Stimulated activated CD8-positive, alpha-beta memory T cell treated with anti-CD3 and anti-CD28 coated beads, Interleukin-12 subunit alpha, Interleukin-12 subunit beta, amount 100 ng/mL, for 24 hours (primary cell): ENCODE results near the gene B3GNT9.

ENCODE experiments used
- DNase-seq: peaks from one replicate; pipeline ENCODE4 v3.0.0-alpha.2; 2020; ENCODE audit errors: extremely low read depth

Gene B3GNT9

DNA sequence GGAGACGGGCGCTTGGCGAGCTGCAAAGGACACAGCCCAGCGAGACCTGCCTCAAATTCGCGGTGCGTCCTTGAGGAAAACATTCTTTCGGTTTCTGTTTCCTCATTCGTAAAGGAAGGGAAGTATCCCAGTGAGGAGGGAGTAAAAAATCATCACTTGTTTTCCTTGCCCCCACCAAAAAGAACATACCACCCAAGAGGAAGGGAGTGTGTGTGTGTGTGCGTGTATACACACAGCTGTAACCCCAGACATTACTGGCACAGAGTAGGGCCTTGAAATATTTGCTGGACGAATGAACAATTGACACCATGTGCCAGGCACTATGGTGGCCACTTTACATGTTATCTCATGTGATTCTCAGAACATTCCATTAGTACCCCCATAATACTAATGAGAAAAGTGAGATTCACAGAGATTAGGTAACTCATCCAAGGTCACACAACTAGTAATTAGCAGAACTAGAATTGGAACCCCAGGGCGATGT lies 34.9 kb upstream of the B3GNT9 start:
- no peak for DNase-seq

DNA sequence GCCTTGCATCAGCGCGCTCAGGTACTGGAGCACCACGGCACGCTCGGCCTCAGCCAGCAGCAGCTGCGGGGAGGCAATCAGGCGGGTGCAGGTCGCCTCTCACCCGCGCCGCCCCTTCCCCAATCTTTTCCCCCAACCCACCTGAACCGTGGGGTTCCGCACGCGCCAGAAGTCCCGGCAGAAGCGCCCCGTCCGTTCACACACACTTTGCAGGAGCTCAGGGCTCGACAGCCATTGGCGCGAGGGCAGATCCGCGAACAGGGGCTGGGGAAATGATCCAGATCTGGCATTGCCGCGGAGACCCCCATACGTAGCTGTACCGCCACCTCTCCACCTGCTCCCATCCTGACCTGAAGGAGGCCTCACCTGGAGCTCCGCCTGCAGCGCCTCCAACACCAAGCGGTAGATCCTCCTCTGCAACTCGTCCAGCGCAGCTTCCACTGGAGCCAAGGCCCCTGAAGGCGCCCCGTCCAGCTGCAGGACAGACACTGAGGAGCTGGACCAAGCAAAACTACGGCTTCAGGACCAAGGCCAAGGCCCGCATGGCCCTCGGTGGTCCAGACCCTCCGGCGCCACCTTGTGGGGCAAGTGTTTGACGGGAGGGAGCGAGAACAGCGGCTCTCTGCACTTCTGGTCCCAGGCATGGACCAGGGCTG lies 34.3 kb upstream of the B3GNT9 start:
- DNase-seq: peak; percentile 62

DNA sequence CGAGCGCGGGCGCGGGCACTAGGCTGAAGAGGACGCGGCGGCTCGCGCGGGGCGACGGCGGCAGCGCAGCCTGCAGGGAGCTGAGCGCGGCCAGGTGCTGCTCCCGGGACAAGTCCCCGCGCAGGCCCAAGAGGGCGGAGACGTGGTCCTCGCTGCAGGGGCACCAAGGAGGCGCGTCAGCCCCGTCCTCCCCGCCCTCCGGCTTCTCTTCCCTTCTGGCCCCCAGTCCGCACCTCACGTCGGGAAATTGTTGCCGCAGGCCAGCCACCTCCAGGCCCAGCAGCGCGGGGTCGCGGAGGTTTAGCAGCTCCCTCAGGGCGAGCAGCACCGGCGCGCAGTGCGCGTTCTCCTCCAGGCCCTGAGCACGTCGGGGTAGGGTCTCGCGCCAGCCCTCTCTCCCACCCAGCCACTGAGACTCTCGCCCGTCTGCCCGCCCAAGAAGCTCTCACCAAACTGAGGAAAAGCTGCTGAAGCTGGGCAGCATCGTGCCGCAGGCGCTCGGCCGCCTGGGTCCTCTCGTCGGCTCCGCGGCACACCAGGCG lies 33.7 kb upstream of the B3GNT9 start:
- DNase-seq: no peak

DNA sequence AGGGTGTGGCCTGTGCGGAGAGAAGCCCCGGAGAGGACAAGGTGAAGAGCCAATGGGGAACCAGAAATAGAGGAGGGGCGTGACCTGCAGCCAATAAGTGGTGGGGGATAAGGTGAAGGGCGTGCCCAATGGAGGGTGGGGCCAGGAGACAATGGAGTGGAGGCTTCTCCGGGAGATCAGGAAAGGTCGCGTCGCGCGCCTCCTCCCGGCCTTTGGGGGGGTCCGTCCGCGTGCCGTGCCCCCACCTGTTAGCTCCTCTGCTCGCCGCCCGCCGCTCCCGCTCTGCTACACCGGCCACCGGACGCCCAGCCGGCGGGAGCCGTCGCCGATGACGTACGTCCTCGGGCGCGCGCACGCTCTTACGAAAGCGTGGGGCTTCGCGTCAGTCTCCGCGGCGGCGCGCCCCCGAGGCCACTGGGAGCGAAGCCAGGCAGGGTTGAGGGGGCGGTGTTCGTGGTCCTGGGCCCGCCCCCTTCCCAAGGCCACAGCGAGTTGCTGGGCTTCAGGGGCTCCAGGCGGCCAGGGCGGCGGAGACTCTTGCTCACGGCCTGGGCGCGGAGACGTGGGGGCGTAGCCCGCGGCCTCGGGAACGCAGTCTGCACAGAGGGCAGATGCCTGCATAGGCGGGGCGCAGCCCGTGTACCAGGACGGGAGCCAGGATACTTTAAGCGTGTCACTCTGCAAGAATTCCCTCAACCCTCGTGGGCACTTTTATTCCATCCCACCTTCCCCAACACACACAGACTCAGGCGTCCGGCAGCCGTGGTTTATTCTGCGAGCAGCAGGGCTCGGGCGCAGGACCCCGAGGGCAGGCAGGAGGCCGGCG lies 33.0 kb upstream of the B3GNT9 start, which contains the start of gene MATCAP1:
MATCAP1 (minus strand) TSS at position 337 of the 826 bp plus-strand sequence. CDS start 3,353 bp downstream, outside the sequence.
- DNase-seq: peak; percentile 79

DNA sequence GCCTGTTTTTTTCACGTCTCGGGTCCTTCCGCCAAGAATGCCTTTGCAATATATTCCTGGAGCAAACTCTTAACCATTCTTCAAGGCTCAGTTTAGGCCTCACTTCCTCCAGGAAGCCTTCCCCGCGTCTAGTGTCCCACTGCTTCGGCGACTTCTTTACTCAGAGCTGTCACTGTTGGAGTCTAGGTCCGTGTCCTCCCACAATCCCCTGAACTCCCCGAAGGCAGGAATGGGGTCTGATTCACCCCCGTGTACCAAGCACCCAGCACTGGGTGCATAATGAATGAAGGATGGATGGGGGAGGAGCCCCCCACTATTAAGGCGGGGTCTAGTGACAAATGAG lies 32.5 kb upstream of the B3GNT9 start:
- DNase-seq: no peak

DNA sequence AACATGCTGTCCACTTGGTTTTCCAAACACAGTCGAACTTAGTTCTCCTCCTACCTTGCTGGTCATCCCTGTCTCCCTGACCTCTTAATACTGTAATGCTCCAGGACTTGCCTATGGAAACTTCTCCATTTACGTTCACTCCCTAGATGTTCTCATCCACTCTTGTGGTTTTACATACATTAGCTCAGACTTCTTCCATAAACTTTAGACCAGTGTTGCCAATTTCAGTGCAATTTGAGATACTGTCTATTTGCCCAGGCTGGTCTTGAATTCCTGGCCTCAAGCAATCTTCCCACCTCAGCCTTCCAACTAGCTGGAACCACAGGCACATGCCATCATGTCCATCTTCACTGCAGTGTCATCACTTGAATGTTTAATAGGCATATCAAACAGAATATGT lies 31.5 kb upstream of the B3GNT9 start:
- no peak for DNase-seq

DNA sequence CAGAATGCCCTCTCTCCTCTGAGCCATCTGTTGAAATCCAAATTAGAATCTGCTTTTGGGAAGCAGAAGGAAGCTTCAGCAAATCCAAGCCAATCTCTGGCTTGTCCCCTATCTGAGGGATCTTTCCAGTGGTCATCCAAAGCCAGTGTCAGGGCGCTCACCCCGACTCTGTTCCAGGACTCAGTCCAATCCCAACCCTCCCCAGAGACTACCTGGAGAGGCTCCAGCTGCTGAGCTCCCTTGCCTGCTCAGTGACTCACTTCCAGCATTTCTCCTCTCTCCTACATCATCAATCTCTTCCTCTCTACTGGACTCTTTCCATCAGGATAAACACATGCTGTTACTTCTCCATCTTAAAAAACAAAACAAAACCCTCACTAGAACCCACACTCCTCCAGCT lies 30.5 kb upstream of the B3GNT9 start:
- DNase-seq: no peak

DNA sequence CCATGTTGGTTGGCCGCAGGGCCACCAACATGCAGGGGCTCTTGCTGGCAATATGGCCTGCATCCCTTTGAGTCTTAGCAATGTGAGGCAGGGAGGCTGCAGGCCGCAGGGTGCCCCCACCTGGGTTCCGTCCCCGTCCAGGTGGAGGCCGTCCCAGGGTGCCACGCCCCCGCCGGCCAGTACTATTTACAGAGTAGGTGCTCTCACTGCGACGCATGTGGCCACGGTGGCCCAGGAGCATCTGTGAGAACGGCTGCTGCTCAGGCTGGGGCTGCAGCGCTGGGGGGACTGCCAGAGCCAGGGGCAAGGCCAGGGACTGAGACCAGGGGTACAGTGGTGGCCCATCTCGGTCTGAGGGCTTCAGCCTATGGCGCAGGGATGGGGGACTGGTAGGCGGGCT lies 29.4 kb upstream of the B3GNT9 start:
- DNase-seq: no peak

DNA sequence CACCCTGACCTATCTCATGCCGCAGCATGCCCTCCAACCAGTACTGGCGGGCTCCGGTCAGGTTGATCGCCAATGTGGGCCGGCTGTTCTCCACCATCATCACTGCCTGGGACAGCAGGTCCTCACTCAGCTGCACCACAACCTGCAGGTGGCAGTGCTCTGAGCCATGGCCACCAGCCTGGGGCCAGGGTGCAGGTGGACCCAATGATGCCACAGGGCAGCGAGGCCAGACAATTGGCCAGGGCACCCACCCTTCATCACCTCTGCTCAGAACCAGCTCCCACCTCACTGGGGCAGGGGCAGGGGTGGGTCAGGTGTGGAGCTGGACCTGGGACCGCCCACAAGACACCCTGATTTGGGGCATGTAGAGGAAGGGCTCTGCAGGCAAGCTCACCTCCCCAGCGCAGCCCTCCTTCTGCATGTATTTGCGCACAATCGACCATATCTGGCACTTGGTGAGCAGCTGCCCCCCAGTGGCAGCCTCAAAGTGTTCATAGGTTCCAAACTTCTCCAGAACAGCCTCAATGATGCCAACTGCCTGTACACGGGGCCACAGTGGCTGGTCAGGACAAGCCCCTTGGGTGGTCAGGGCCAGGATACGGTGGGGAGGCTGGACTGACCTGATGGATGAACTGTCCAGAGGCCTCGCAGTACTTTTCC lies 28.8 kb upstream of the B3GNT9 start:
- no peak for DNase-seq

DNA sequence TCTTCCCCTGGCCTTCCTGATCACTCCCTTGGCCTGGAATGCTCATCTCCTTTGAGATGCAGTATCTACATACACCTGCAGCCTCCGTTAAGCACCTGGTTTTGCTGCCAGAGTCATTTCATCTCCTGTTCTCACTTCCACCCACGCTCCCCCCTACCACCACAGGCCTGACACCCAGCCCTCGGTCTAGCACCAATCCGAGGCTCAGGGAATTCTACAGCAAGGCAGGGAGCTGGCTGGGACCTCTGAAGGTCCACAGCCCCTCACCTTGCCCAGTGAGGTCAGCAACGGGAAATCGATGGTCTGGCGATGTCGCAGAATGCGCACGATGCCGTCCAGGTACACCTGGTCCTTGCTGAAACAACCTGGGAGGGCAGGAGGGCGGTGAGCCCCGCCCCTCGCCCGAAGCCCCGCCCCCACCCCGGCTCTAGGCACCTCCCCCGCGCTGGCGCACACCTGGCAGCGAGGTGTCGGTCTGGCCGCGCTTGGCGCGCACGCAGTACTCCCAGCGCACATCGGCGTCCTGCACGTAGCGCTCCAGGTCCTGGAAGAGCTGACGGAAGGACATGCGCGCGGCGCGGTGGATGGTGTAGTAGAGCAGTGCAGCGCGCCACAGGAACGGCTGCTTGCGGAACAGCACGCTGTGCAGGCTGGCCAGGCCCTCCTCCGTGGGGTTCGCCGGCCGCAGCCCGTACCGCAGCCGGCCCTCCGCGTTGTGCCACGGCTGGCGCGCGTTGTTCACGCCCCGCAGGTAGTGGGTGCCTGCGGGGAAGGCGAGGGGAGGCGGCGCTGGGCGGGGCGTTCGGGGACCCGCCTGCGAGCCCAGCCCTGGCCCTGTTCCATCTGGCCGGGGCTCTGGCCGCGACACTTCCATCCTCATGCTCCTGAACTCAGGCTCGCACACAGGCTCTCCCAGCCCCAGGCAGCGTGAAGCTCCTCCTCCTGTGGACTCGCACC lies 27.2 kb upstream of the B3GNT9 start:
- no peak for DNase-seq

DNA sequence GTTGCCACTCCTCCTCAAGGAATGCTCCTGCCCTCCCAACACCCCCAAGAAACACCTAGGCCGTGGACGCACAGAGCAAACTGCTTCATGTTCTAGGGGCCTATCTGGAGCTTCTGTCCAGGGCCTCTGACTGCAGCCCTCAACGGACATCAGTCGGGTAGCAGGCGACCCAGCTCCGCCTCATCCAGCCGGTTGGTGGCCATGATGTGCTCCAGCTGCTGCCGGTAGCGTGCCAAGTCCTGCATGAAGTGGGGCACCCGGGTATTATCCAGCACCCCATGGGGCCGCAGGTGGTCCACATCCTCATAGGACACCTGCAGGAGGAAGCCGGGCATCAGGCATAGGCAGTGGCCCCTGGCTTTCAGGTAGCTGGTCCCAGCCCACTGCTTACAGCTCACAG lies 25.9 kb upstream of the B3GNT9 start:
- DNase-seq: no peak

DNA sequence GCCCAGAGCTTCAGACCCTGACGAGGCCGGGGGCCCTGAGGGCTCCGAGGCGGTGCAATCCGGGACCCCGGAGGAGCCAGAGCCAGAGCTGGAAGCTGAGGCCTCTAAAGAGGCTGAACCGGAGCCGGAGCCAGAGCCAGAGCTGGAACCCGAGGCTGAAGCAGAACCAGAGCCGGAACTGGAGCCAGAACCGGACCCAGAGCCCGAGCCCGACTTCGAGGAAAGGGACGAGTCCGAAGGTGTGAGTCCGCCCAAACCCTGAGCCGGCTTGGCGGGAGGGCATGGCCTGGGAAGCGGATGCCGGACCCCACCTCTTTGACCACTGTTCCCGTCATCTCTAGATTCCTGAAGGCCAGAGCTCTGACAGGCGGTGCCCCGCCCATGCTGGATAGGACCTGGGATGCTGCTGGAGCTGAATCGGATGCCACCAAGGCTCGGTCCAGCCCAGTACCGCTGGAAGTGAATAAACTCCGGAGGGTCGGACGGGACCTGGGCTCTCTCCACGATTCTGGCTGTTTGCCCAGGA lies 24.0 kb upstream of the B3GNT9 start:
- no peak for DNase-seq

DNA sequence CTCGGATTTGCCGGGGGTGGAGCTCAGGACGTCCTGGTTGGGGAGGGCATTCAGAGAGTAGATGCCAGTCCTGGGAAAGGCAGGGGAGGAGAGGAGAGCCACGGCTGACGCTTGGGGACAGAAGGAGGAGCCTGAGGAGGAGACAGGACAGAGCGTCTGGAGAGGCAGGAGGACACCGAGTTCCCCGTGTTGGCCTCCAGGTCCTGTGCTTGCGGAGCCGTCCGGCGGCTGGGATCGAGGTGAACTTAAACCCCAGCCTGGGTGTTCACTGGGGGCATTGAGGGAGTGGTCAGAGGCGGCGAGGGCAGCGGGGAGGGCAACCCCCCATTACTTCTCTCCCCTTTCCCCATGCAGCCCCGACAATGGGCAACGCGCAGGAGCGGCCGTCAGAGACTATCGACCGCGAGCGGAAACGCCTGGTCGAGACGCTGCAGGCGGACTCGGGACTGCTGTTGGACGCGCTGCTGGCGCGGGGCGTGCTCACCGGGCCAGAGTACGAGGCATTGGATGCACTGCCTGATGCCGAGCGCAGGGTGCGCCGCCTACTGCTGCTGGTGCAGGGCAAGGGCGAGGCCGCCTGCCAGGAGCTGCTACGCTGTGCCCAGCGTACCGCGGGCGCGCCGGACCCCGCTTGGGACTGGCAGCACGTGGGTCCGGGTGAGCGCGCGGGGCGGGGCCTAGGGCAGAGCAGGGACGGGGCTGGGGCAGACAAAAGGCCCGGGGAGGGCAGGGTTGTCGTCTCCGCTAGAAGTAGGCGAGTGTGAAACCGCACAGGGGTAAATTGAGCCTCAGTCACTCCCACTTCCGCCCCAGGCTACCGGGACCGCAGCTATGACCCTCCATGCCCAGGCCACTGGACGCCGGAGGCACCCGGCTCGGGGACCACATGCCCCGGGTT lies 23.3 kb upstream of the B3GNT9 start:
- DNase-seq: no peak

DNA sequence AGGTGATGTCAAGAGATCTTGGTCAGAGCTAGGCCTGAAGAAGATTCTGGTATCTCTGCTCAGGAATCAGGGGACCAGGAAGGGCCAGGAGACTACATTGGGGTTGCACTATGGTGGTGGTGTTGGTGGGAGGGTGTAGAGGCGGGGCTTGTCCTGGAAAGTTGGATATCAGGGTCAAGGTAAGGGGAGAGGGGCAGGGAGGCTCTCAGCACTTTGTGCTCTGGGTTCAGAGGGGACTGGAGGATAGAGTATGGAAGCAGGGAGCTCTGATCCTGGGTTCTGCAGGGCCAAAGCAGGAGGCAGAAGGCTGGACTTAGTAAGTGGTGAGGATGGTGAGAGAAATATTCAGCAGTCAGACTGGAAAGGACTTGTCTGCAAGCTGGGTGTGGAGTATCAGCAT lies 22.5 kb upstream of the B3GNT9 start:
- no peak for DNase-seq

DNA sequence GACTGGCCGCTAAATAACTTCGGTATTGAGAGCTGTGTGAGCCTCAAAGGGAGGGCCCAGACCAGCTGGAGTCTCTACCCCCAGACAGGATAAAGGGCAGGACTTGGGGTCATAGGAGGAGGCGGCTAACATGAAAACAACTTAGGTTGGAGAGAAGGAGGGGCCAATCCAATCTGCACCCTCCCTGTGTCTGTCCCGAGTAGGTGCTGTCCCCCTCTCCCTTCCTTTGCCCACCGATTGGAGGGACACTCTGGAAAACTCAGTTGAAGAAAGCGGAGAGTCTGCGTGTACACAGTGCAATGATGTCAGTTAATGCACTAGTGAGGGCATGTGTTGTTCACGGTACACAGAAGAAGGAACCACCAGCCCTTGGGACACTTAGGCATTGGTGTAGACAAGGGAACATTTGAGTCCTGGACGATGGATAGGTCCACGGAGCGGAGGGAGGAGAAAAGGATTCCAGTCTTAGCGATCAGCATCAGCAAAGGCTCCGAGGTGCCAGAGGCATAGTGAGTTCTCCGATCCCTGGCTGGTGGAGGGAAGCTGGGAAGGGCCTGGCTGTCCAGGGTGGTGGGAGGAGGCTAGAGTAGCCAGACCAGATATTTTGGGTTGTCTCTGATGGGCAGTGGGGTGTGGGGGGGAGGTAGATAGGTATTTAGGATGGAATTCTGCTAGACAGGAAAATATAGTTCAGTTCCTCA lies 20.3 kb upstream of the B3GNT9 start:
- no peak for DNase-seq

DNA sequence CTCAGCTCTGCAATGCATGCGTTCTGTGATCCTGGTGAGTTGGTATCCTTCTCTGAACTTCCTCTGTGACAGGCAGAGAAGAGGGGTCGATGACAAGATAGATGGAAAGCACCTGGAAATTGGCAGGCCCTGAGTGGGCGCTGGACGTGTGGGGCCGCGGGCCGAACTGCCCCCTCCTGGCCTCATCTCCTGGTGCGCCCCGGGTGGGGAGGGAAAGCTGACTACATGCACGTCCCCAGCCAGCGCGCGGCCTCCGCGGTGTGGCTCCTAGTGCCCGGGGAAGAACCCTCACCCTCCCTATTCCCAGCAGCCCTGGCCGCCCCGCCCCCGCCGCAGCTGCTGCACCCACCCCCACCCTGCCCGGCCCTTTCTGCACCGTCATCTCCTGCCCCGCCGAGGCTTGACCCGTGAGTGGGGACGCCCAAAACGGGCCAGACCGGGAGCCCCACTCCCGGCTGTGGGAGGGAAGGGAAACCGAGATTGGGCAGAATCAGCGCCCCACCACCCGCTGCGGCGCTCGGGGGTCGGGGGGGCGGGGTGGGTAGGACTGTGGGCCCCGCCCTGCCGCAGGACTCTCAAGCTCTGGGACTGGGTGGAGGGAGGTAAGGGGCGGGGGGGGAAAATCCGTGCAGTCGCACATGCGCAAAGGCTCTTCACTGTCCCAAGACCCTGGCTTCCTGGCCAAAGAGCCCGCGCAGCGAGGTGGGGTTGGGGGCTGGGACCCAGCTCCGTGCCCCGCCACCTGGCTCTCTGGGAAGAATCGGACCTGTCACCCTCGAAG lies 19.6 kb upstream of the B3GNT9 start, which contains the start of gene NOL3:
NOL3 (plus strand) TSS at position 371 of the 781 bp plus-strand sequence.
- no peak for DNase-seq

DNA sequence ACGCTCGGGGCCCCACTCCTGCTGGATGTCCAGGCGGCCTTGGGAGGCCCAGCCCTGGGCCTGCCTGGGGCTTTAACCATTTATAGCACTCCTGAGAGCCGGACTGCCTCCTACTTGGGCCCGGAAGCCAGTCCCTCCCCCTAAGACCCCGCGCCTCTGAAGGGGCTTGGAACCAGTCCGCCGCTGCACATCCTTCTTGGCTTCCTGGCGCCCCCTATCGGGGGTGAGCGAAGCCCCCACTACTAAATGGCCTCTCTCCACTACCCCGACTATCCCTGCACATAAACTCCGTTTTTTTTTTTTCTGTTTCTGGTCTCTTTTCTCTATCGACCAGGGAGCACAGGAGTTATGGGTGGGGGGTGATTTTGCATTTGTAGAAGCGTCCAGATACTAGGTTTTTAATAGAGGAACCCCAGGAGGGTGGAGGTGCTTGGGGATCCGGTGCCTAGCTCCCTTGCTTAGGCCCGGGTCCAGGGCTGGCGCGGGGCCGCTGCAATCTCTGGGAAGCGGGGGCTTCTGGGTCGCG lies 18.9 kb upstream of the B3GNT9 start:
- DNase-seq: no peak

DNA sequence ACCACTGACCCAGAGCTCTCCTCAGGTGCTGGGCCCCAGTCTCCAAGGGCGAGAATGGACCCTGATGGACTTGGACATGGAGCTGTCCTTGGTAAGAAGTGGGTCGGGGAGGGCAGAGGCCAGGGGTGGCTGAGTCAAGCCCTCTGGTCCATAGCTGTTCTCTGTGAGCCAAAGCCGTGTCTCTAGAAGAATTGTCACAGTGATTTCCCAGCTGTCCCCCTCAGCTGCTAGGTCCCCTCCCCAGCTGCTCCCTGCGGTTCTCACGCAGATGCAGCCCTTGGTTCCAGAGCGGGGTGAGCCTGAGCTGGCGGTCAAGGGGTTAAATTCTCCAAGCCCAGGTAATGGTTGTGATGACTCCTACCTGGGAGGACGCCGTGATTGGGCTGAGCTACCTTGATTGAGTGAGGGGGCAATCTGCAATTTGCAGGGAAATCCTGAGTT lies 18.2 kb upstream of the B3GNT9 start:
- DNase-seq: no peak
